Calu3 (cell line): Measurements from ENCODE around the gene TLN1. TPM values are rescaled to one million over a fixed set of nuclear protein-coding genes. Genes with fewer than 3 reads are reported as not detected.

Experiments used
- BruUV-seq: library from RNA; stranded (reverse); fragments of 400-500 nt; replicated peaks from 2 replicates; lab custom pipeline; 2021; lab: Mats Ljungman, UMichigan
- CTCF ChIA-PET: fragments of 300-600 bp; sonication (Branson Sonifier 250); formaldehyde crosslinking; loops from one replicate; lab custom pipeline; 2022; ENCODE audit warnings: antibody characterized with exemption; lab: Charles Lee
- DNase-seq: peaks from one replicate; pipeline ENCODE4 v3.0.0; 2022
- H3K27ac Mint-ChIP-seq: one replicate; pipeline ENCODE4 v1.8.0; 2022; ENCODE audit warnings: mixed read lengths; ENCODE audit not compliant: unreplicated experiment
- H3K27me3 Mint-ChIP-seq: one replicate; pipeline ENCODE4 v1.8.0; 2022; ENCODE audit warnings: mixed read lengths; ENCODE audit not compliant: unreplicated experiment
- H3K36me3 Mint-ChIP-seq: one replicate; pipeline ENCODE4 v1.8.0; 2022; ENCODE audit warnings: mild to moderate bottlenecking, moderate library complexity, mixed read lengths; ENCODE audit not compliant: insufficient read depth, unreplicated experiment
- H3K4me1 Mint-ChIP-seq: one replicate; pipeline ENCODE4 v1.8.0; 2022; ENCODE audit warnings: mild to moderate bottlenecking, low read depth, mixed read lengths; ENCODE audit not compliant: unreplicated experiment
- H3K4me3 Mint-ChIP-seq: one replicate; pipeline ENCODE4 v1.8.0; 2022; ENCODE audit warnings: mild to moderate bottlenecking, low read depth, moderate library complexity, mixed read lengths; ENCODE audit not compliant: unreplicated experiment
- H3K9me3 Mint-ChIP-seq: one replicate; pipeline ENCODE4 v1.8.0; 2022; ENCODE audit warnings: low read depth, mixed read lengths; ENCODE audit not compliant: unreplicated experiment
- CTCF ChIP-seq: fragments of 200-600 bp; IDR thresholded peaks from one replicate; pipeline ENCODE4 v1.8.0; 2022; ENCODE audit warnings: antibody characterized with exemption; ENCODE audit not compliant: unreplicated experiment
- intact Hi-C: fragments of 100-400 bp; cut with micrococcal nuclease; formaldehyde crosslinking; loops from one replicate; pipeline ENCODE4 v1.10.0; 2022; ENCODE audit not compliant: unreplicated experiment
- total RNA-seq: library from RNA; stranded (reverse); gene quantifications from 2 replicates; pipeline ENCODE4 v1.2.3, GENCODE V29; 2022

The TLN1 gene
- total RNA-seq, 1 experiment from 2014 or later: 98.7 TPM

- BruUV-seq: no TSS peak
- Mint-ChIP-seq H3K4me1 (peaks cover 38% of the 10 kb centered on the region), H3K27ac (peak overlapping the region; percentile 65), H3K27me3 (no peaks in the 10 kb centered on the region), H3K9me3 (no peaks in the 10 kb centered on the region), H3K4me3 (peak overlapping the region; percentile 89), H3K36me3 (peaks cover 56% of the 10 kb centered on the region)
- CTCF ChIA-PET: no interaction called here
- no peak for DNase-seq
- TF ChIP-seq CTCF: no peak
- intact Hi-C loops: no loop called here
Observed at GRCh38 chr9:35757892-35758275, 25.9 kb upstream of the TLN1 start.

- H3K27me3 Mint-ChIP-seq: no peaks in the 10 kb centered on the region
- peaks cover 56% of the 10 kb centered on the region for H3K36me3 Mint-ChIP-seq
- no TSS peak for BruUV-seq
- H3K9me3 Mint-ChIP-seq: no peaks in the 10 kb centered on the region
- no peak for TF ChIP-seq CTCF
- intact Hi-C loops: no loop called here
- H3K27ac Mint-ChIP-seq: peak overlapping the region; percentile 65
- H3K4me1 Mint-ChIP-seq: peaks cover 38% of the 10 kb centered on the region
- DNase-seq: peak; percentile 62
- CTCF ChIA-PET: interaction anchor here (0.6 to 1.2 kb wide), 3 partner anchors 33 to 1187 kb away, joined by 4 to 6 read pairs (median 4); no protein-coding TSS in a partner anchor
- peak overlapping the region; percentile 89 for H3K4me3 Mint-ChIP-seq
Observed at GRCh38 chr9:35757226-35757891, 25.4 kb upstream of the TLN1 start.

- TSS peak; percentile 29 for BruUV-seq
- H3K9me3 Mint-ChIP-seq: no peaks in the 10 kb centered on the region
- intact Hi-C loops: no loop called here
- CTCF ChIA-PET: interaction anchor here (0.6 to 1.2 kb wide), 5 partner anchors 21 to 1186 kb away, joined by 4 to 6 read pairs (median 4); partner anchors contain the start of genes CREB3 and TLN1
- no peaks in the 10 kb centered on the region for H3K27me3 Mint-ChIP-seq
- peaks cover 30% of the 10 kb centered on the region for H3K4me1 Mint-ChIP-seq
- peak overlapping the region; percentile 89 for H3K4me3 Mint-ChIP-seq
- DNase-seq: peak; percentile 80
- peak overlapping the region; percentile 65 for H3K27ac Mint-ChIP-seq
- peak; percentile 67 for TF ChIP-seq CTCF
- peaks cover 51% of the 10 kb centered on the region for H3K36me3 Mint-ChIP-seq
Observed at GRCh38 chr9:35756275-35757225, 24.6 kb upstream of the TLN1 start.

GRCh38 chr9:35755071-35755470, 23.1 kb upstream of the TLN1 start:
- no peaks in the 10 kb centered on the region for H3K27me3 Mint-ChIP-seq

More at GRCh38 chr9:35755071-35755470, 23.1 kb upstream of the TLN1 start:
- no peak for TF ChIP-seq CTCF
- no peak overlapping the region for H3K27ac Mint-ChIP-seq
- H3K4me1 Mint-ChIP-seq: peaks cover 20% of the 10 kb centered on the region
- intact Hi-C loops: no loop called here
- peaks cover 41% of the 10 kb centered on the region for H3K36me3 Mint-ChIP-seq
- no TSS peak for BruUV-seq
- DNase-seq: no peak
- no peak overlapping the region for H3K4me3 Mint-ChIP-seq
- no peaks in the 10 kb centered on the region for H3K9me3 Mint-ChIP-seq
- CTCF ChIA-PET: no interaction called here
